DOHH2 (cell line): ENCODE results near the gene EIF2S1.

Experiments
- EZH2phosphoT487 ChIP-seq: fragments of 200-600 bp; sonication (generic); IDR thresholded peaks from 2 replicates; pipeline ENCODE4 v1.6.1; 2017; ENCODE audit warnings: borderline replicate concordance, mild to moderate bottlenecking, antibody characterized with exemption, low read length, moderate library complexity, mixed read lengths
- TF ChIP-seq, protein P1 (sequence below): fragments of 200-600 bp; sonication (generic); IDR thresholded peaks from one replicate; pipeline ENCODE4 v1.5.1; 2014; ENCODE audit warnings: antibody characterized with exemption, mild to moderate bottlenecking, low read depth, low read length; ENCODE audit not compliant: poor library complexity, severe bottlenecking

DNA sequence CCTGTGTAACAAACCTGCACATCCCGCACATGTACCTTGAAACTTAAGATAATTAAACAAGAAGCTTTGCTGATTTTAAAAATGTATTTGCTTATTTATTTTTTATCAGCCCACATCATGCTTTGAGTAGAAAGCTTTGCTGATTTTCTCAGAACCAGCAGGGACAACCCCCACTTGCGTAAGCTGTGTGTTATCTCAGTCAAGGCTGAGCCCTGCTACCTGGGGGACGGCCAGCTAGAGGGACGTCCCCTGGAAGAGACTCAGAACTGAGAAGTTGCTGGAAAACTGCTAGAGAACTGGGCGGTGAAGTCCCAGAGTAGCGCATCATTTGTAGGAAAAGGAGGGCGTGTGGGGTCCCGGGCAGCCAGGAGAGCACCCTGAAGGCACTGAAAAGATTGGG is 56.0 kb downstream of the EIF2S1 start:
- TF ChIP-seq, protein P1, sequence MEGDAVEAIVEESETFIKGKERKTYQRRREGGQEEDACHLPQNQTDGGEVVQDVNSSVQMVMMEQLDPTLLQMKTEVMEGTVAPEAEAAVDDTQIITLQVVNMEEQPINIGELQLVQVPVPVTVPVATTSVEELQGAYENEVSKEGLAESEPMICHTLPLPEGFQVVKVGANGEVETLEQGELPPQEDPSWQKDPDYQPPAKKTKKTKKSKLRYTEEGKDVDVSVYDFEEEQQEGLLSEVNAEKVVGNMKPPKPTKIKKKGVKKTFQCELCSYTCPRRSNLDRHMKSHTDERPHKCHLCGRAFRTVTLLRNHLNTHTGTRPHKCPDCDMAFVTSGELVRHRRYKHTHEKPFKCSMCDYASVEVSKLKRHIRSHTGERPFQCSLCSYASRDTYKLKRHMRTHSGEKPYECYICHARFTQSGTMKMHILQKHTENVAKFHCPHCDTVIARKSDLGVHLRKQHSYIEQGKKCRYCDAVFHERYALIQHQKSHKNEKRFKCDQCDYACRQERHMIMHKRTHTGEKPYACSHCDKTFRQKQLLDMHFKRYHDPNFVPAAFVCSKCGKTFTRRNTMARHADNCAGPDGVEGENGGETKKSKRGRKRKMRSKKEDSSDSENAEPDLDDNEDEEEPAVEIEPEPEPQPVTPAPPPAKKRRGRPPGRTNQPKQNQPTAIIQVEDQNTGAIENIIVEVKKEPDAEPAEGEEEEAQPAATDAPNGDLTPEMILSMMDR, result no peak
- no peak for TF ChIP-seq EZH2phosphoT487
